IPS-20b (cell line): ENCODE measurements around the gene DCUN1D5.

Experiments
- H3K27ac ChIP-seq: one replicate; pipeline ENCODE4 v1.5.1; 2013; ENCODE audit warnings: low read length
- H3K27me3 ChIP-seq: 2 replicates; pipeline ENCODE4 v1.6.1; 2013; ENCODE audit warnings: mild to moderate bottlenecking, low read length, inconsistent platforms; ENCODE audit not compliant: insufficient read depth
- H3K36me3 ChIP-seq: 2 replicates; pipeline ENCODE4 v1.6.1; 2013; ENCODE audit warnings: low read depth, mild to moderate bottlenecking, inconsistent platforms, low read length, moderate library complexity; ENCODE audit not compliant: insufficient read depth
- H3K4me1 ChIP-seq: 2 replicates; pipeline ENCODE4 v1.6.1; 2013; ENCODE audit warnings: mild to moderate bottlenecking, control low read depth, inconsistent platforms, low read length, moderate library complexity; ENCODE audit not compliant: insufficient read depth
- H3K4me3 ChIP-seq: 2 replicates; pipeline ENCODE4 v1.5.1; 2013; ENCODE audit warnings: mild to moderate bottlenecking, low read length, inconsistent platforms
- H3K9ac ChIP-seq: 2 replicates; pipeline ENCODE4 v1.6.1; 2013; ENCODE audit warnings: low read depth, mild to moderate bottlenecking, inconsistent platforms, low read length, moderate library complexity
- H3K9me3 ChIP-seq: 2 replicates; pipeline ENCODE4 v1.6.1; 2013; ENCODE audit warnings: mild to moderate bottlenecking, low read depth, low read length, inconsistent platforms; ENCODE audit not compliant: insufficient read depth

The DCUN1D5 gene

GRCh38 chr11:103091801-103092524 is at the start of gene DCUN1D5:
Gene DCUN1D5, minus strand, starts transcription at chr11:103092160. Its CDS starts 288 bp downstream, at chr11:103091872.
- H3K9me3 ChIP-seq, result no peaks in the 10 kb centered on the region
- H3K36me3 ChIP-seq, result peaks cover 23% of the 10 kb centered on the region
- peaks cover 23% of the 10 kb centered on the region for H3K27me3 ChIP-seq
- H3K4me3 ChIP-seq, result peak within 1 kb of the TSS; percentile 79
- H3K4me1 ChIP-seq, result no peaks in the 10 kb centered on the region; the same call in 1 of the 2 replicates
- peak within 1 kb of the TSS; percentile 99 for H3K9ac ChIP-seq
- peak within 1 kb of the TSS; percentile 80 for H3K27ac ChIP-seq

- Histone ChIP-seq H3K9me3 (no peaks in the 10 kb centered on the region), H3K4me1 (no peaks in the 10 kb centered on the region), H3K27me3 (no peaks in the 10 kb centered on the region), H3K9ac (no peak overlapping the region), H3K36me3 (peaks cover 52% of the 10 kb centered on the region), H3K4me3 (no peak overlapping the region), H3K27ac (no peak overlapping the region)
Observed at GRCh38 chr11:103125462-103125861, 33.5 kb upstream of the DCUN1D5 start.

GRCh38 chr11:103114836-103115235 is 22.9 kb upstream of the DCUN1D5 start:
- Histone ChIP-seq H3K9ac (no peak overlapping the region), H3K4me3 (no peak overlapping the region), H3K36me3 (peaks cover 28% of the 10 kb centered on the region), H3K4me1 (no peaks in the 10 kb centered on the region; the same call in 1 of the 2 replicates), H3K27ac (no peak overlapping the region), H3K27me3 (no peaks in the 10 kb centered on the region), H3K9me3 (no peaks in the 10 kb centered on the region)

- H3K9me3 ChIP-seq, result no peaks in the 10 kb centered on the region
- no peak overlapping the region for H3K27ac ChIP-seq
- H3K9ac ChIP-seq, result no peak overlapping the region
- H3K4me3 ChIP-seq, result no peak overlapping the region
- H3K36me3 ChIP-seq, result peaks cover 15% of the 10 kb centered on the region
- peaks cover 3% of the 10 kb centered on the region; the same call in 1 of the 2 replicates for H3K4me1 ChIP-seq
- no peaks in the 10 kb centered on the region for H3K27me3 ChIP-seq
Observed at GRCh38 chr11:103112364-103112763, 20.4 kb upstream of the DCUN1D5 start.

- Histone ChIP-seq H3K4me1 (peaks cover 3% of the 10 kb centered on the region; the same call in 1 of the 2 replicates), H3K9ac (no peak overlapping the region), H3K9me3 (no peaks in the 10 kb centered on the region), H3K4me3 (no peak overlapping the region), H3K27ac (no peak overlapping the region), H3K36me3 (peaks cover 15% of the 10 kb centered on the region), H3K27me3 (no peaks in the 10 kb centered on the region)
Observed at GRCh38 chr11:103111400-103111799, 19.4 kb upstream of the DCUN1D5 start.

- H3K4me3 ChIP-seq, result peak overlapping the region; percentile 92
- no peaks in the 10 kb centered on the region for H3K9me3 ChIP-seq
- peaks cover 15% of the 10 kb centered on the region for H3K36me3 ChIP-seq
- H3K9ac ChIP-seq, result peak overlapping the region; percentile 85; the same call in 1 of the 2 replicates
- peaks cover 3% of the 10 kb centered on the region; the same call in 1 of the 2 replicates for H3K4me1 ChIP-seq
- no peaks in the 10 kb centered on the region for H3K27me3 ChIP-seq
- no peak overlapping the region for H3K27ac ChIP-seq
Observed at GRCh38 chr11:103110391-103110790, 18.4 kb upstream of the DCUN1D5 start.

GRCh38 chr11:103109818-103110388 is 17.9 kb upstream of the DCUN1D5 start:
- H3K4me3 ChIP-seq, result peak overlapping the region; percentile 92
- no peaks in the 10 kb centered on the region for H3K9me3 ChIP-seq
- no peak overlapping the region for H3K27ac ChIP-seq
- peak overlapping the region; percentile 85 for H3K9ac ChIP-seq
- H3K4me1 ChIP-seq, result peaks cover 3% of the 10 kb centered on the region; the same call in 1 of the 2 replicates
- H3K27me3 ChIP-seq, result no peaks in the 10 kb centered on the region
- peaks cover 12% of the 10 kb centered on the region for H3K36me3 ChIP-seq

- Histone ChIP-seq H3K36me3 (peaks cover 5% of the 10 kb centered on the region), H3K27me3 (no peaks in the 10 kb centered on the region), H3K27ac (no peak within 1 kb of the TSS), H3K4me3 (peak within 1 kb of the TSS; percentile 92), H3K9ac (peak within 1 kb of the TSS; percentile 85), H3K9me3 (no peaks in the 10 kb centered on the region), H3K4me1 (peaks cover 3% of the 10 kb centered on the region; the same call in 1 of the 2 replicates)
Observed at GRCh38 chr11:103108933-103109817, 17.2 kb upstream of the DCUN1D5 start, which contains the start of gene DYNC2H1. Gene DYNC2H1, plus strand, starts transcription at chr11:103109426. Its CDS starts 149 bp downstream, at chr11:103109575.

- peaks cover 23% of the 10 kb centered on the region for H3K27me3 ChIP-seq
- H3K4me3 ChIP-seq, result no peak overlapping the region
- no peaks in the 10 kb centered on the region for H3K4me1 ChIP-seq
- H3K27ac ChIP-seq, result no peak overlapping the region
- H3K9ac ChIP-seq, result no peak overlapping the region
- H3K9me3 ChIP-seq, result no peaks in the 10 kb centered on the region
- H3K36me3 ChIP-seq, result no peaks in the 10 kb centered on the region
Observed at GRCh38 chr11:103097279-103097678, 5.3 kb upstream of the DCUN1D5 start.

- peak overlapping the region; percentile 80 for H3K27ac ChIP-seq
Observed at GRCh38 chr11:103091064-103091800, 728 bp downstream of the DCUN1D5 start.

GRCh38 chr11:103086461-103086860 is 5.5 kb downstream of the DCUN1D5 start:
- peaks cover 74% of the 10 kb centered on the region for H3K36me3 ChIP-seq

More at GRCh38 chr11:103091064-103091800, 728 bp downstream of the DCUN1D5 start:
- H3K4me1 ChIP-seq, result no peaks in the 10 kb centered on the region; the same call in 1 of the 2 replicates
- peaks cover 27% of the 10 kb centered on the region for H3K36me3 ChIP-seq
- H3K4me3 ChIP-seq, result peak overlapping the region; percentile 79
- no peaks in the 10 kb centered on the region for H3K9me3 ChIP-seq
- peak overlapping the region; percentile 99 for H3K9ac ChIP-seq
- H3K27me3 ChIP-seq, result peaks cover 23% of the 10 kb centered on the region

More at GRCh38 chr11:103086461-103086860, 5.5 kb downstream of the DCUN1D5 start:
- Histone ChIP-seq H3K27me3 (no peaks in the 10 kb centered on the region), H3K9me3 (no peaks in the 10 kb centered on the region), H3K4me1 (no peaks in the 10 kb centered on the region; the same call in 1 of the 2 replicates), H3K4me3 (no peak overlapping the region), H3K27ac (no peak overlapping the region), H3K9ac (no peak overlapping the region)
